COR-L47 (cell line): Measurements from ENCODE around the gene ELFN2.
"Not testable (repeated sequence)": the region's sequence is repeated elsewhere in the genome, so short reads cannot be mapped to it uniquely, and the experiment has no call there.

ENCODE experiments used
- DNase-seq: peaks from one replicate; lab custom pipeline; 2025; lab: John Stamatoyannopoulos, UW

The ELFN2 gene

GRCh38 chr22:37410174-37411055, 16.9 kb downstream of the ELFN2 start:
- no peak for DNase-seq

- DNase-seq = no peak
Measured at GRCh38 chr22:37409459-37410050, 17.7 kb downstream of the ELFN2 start.

GRCh38 chr22:37409031-37409430, 18.2 kb downstream of the ELFN2 start:
- no peak for DNase-seq

GRCh38 chr22:37407856-37408255, 19.4 kb downstream of the ELFN2 start:
- no peak for DNase-seq

- DNase-seq = no peak
Measured at GRCh38 chr22:37406441-37407235, 20.6 kb downstream of the ELFN2 start.

- no peak for DNase-seq
Measured at GRCh38 chr22:37404091-37404490, 23.2 kb downstream of the ELFN2 start.

GRCh38 chr22:37403267-37403960, 23.9 kb downstream of the ELFN2 start:
- DNase-seq = no peak

GRCh38 chr22:37402184-37402506, 25.1 kb downstream of the ELFN2 start:
- no peak for DNase-seq

GRCh38 chr22:37401401-37402183, 25.7 kb downstream of the ELFN2 start:
- no peak for DNase-seq

GRCh38 chr22:37400719-37401118, 26.6 kb downstream of the ELFN2 start:
- DNase-seq = no peak

GRCh38 chr22:37399457-37399856, 27.8 kb downstream of the ELFN2 start:
- not testable (repeated sequence) for DNase-seq

GRCh38 chr22:37397226-37397625, 30.1 kb downstream of the ELFN2 start:
- DNase-seq = no peak

GRCh38 chr22:37396488-37397084, 30.7 kb downstream of the ELFN2 start:
- DNase-seq = no peak

- DNase-seq = no peak
Measured at GRCh38 chr22:37394341-37394740, 32.9 kb downstream of the ELFN2 start.

- no peak for DNase-seq
Measured at GRCh38 chr22:37393746-37394145, 33.5 kb downstream of the ELFN2 start.

- DNase-seq = no peak
Measured at GRCh38 chr22:37392721-37393328, 34.5 kb downstream of the ELFN2 start.

GRCh38 chr22:37391702-37392101, 35.6 kb downstream of the ELFN2 start:
- DNase-seq = no peak

GRCh38 chr22:37390075-37390474, 37.2 kb downstream of the ELFN2 start:
- no peak for DNase-seq

GRCh38 chr22:37388538-37388937, 38.7 kb downstream of the ELFN2 start:
- DNase-seq = no peak

- no peak for DNase-seq
Measured at GRCh38 chr22:37387793-37388192, 39.5 kb downstream of the ELFN2 start.

- no peak for DNase-seq
Measured at GRCh38 chr22:37386441-37386840, 40.8 kb downstream of the ELFN2 start.
